Adipocyte (in vitro differentiated cells): ENCODE measurements around the gene CNNM3.

ENCODE experiments used
- DNase-seq: peaks from one replicate; pipeline ENCODE4 v3.0.0-alpha.2; 2015; ENCODE audit warnings: low read depth
- H3K27me3 ChIP-seq: replicated peaks from 2 replicates; pipeline ENCODE4 v1.7.0; 2013; ENCODE audit warnings: mild to moderate bottlenecking, low read length, moderate library complexity; ENCODE audit not compliant: control insufficient read depth, insufficient read depth
- H3K36me3 ChIP-seq: 2 replicates; pipeline ENCODE4 v1.7.0; 2013; ENCODE audit warnings: low read length, mild to moderate bottlenecking, moderate library complexity; ENCODE audit not compliant: control insufficient read depth, insufficient read depth, severe bottlenecking
- H3K4me1 ChIP-seq: 2 replicates; pipeline ENCODE4 v1.7.0; 2013; ENCODE audit warnings: mild to moderate bottlenecking, low read length, moderate library complexity; ENCODE audit not compliant: control insufficient read depth, insufficient read depth
- H3K4me3 ChIP-seq: 2 replicates; pipeline ENCODE4 v1.7.0; 2013; ENCODE audit warnings: mild to moderate bottlenecking, low read length, moderate library complexity
- H3K9ac ChIP-seq: 2 replicates; pipeline ENCODE4 v1.7.0; 2013; ENCODE audit warnings: mild to moderate bottlenecking, low read length, moderate library complexity
- H3K9me3 ChIP-seq: 2 replicates; pipeline ENCODE4 v1.7.0; 2013; ENCODE audit warnings: mild to moderate bottlenecking, low read length, moderate library complexity; ENCODE audit not compliant: control insufficient read depth

The CNNM3 gene

GRCh38 chr2:96837575-96837974 is 21.5 kb downstream of the CNNM3 start:
- no peak for DNase-seq
- no peaks in the 10 kb centered on the region for H3K27me3 ChIP-seq
- no peak overlapping the region for H3K4me3 ChIP-seq
- H3K9me3 ChIP-seq: no peaks in the 10 kb centered on the region
- no peak overlapping the region for H3K9ac ChIP-seq
- H3K36me3 ChIP-seq: peaks cover 5% of the 10 kb centered on the region
- H3K4me1 ChIP-seq: no peaks in the 10 kb centered on the region

GRCh38 chr2:96838345-96839292 is 22.6 kb downstream of the CNNM3 start:
- no peak for DNase-seq
- Histone ChIP-seq H3K9me3 (no peaks in the 10 kb centered on the region), H3K4me1 (no peaks in the 10 kb centered on the region), H3K27me3 (no peaks in the 10 kb centered on the region), H3K4me3 (no peak overlapping the region), H3K9ac (no peak overlapping the region), H3K36me3 (peaks cover 5% of the 10 kb centered on the region)

GRCh38 chr2:96839293-96839874 is 23.3 kb downstream of the CNNM3 start:
- H3K9ac ChIP-seq: no peak overlapping the region
- no peaks in the 10 kb centered on the region for H3K4me1 ChIP-seq
- peaks cover 5% of the 10 kb centered on the region for H3K36me3 ChIP-seq
- no peak for DNase-seq
- H3K9me3 ChIP-seq: no peaks in the 10 kb centered on the region
- H3K27me3 ChIP-seq: no peaks in the 10 kb centered on the region
- no peak overlapping the region for H3K4me3 ChIP-seq

- DNase-seq: no peak
- H3K27me3 ChIP-seq: no peaks in the 10 kb centered on the region
- no peak overlapping the region for H3K9ac ChIP-seq
- H3K4me1 ChIP-seq: no peaks in the 10 kb centered on the region
- no peaks in the 10 kb centered on the region for H3K9me3 ChIP-seq
- H3K4me3 ChIP-seq: no peak overlapping the region
- peaks cover 5% of the 10 kb centered on the region for H3K36me3 ChIP-seq
These were observed 24.1 kb downstream of the CNNM3 start for GRCh38 chr2:96839875-96840850.

GRCh38 chr2:96841701-96842495 is 25.8 kb downstream of the CNNM3 start:
- Histone ChIP-seq H3K4me3 (no peak overlapping the region), H3K9ac (no peak overlapping the region), H3K9me3 (no peaks in the 10 kb centered on the region), H3K27me3 (no peaks in the 10 kb centered on the region), H3K36me3 (peaks cover 8% of the 10 kb centered on the region), H3K4me1 (no peaks in the 10 kb centered on the region)
- DNase-seq: no peak

GRCh38 chr2:96842600-96842999 is 26.5 kb downstream of the CNNM3 start:
- H3K9ac ChIP-seq: no peak overlapping the region
- H3K36me3 ChIP-seq: peaks cover 7% of the 10 kb centered on the region
- no peak overlapping the region for H3K4me3 ChIP-seq
- no peaks in the 10 kb centered on the region for H3K27me3 ChIP-seq
- no peaks in the 10 kb centered on the region for H3K4me1 ChIP-seq
- H3K9me3 ChIP-seq: no peaks in the 10 kb centered on the region
- DNase-seq: no peak

- Histone ChIP-seq H3K9ac (no peak within 1 kb of the TSS), H3K9me3 (no peaks in the 10 kb centered on the region)
- DNase-seq: no peak
These were observed 27.6 kb downstream of the CNNM3 start, which contains the start of gene ANKRD23 for GRCh38 chr2:96843538-96844268. Gene ANKRD23 (minus strand): TSS chr2:96844021. CDS start chr2:96843992, 29 bp downstream.

GRCh38 chr2:96844405-96844808 is 28.3 kb downstream of the CNNM3 start:
- DNase-seq: no peak
- H3K27me3 ChIP-seq: no peaks in the 10 kb centered on the region

More at GRCh38 chr2:96843538-96844268, 27.6 kb downstream of the CNNM3 start, which contains the start of gene ANKRD23:
- Histone ChIP-seq H3K4me3 (no peak within 1 kb of the TSS), H3K4me1 (no peaks in the 10 kb centered on the region), H3K27me3 (no peaks in the 10 kb centered on the region), H3K36me3 (peaks cover 14% of the 10 kb centered on the region)

GRCh38 chr2:96846825-96847224 is 30.8 kb downstream of the CNNM3 start:
- no peak overlapping the region for H3K9ac ChIP-seq
- no peak overlapping the region for H3K4me3 ChIP-seq
- H3K36me3 ChIP-seq: peaks cover 29% of the 10 kb centered on the region
- no peaks in the 10 kb centered on the region for H3K27me3 ChIP-seq
- H3K9me3 ChIP-seq: no peaks in the 10 kb centered on the region
- no peak for DNase-seq
- no peaks in the 10 kb centered on the region for H3K4me1 ChIP-seq

More at GRCh38 chr2:96844405-96844808, 28.3 kb downstream of the CNNM3 start:
- Histone ChIP-seq H3K9me3 (no peaks in the 10 kb centered on the region), H3K4me3 (no peak overlapping the region), H3K36me3 (peaks cover 14% of the 10 kb centered on the region), H3K9ac (no peak overlapping the region), H3K4me1 (no peaks in the 10 kb centered on the region)

GRCh38 chr2:96847586-96847985 is 31.5 kb downstream of the CNNM3 start:
- Histone ChIP-seq H3K4me3 (no peak overlapping the region), H3K4me1 (no peaks in the 10 kb centered on the region), H3K9ac (no peak overlapping the region), H3K9me3 (no peaks in the 10 kb centered on the region), H3K36me3 (peaks cover 31% of the 10 kb centered on the region), H3K27me3 (no peaks in the 10 kb centered on the region)
- DNase-seq: no peak
